ENCODE results near the gene TAF15.

The TAF15 gene

GRCh38 chr17:35808962-35809854 lies at the start of gene TAF15:
TAF15 (plus strand) TSS chr17:35809484; CDS start chr17:35809570, 86 bp downstream.
- DNase-seq: peak; percentile 53 to 97 (median 94)

GRCh38 chr17:35760587-35760986 lies 48.7 kb upstream of the TAF15 start, which contains the start of gene C17orf50:
C17orf50 (plus strand) TSS chr17:35760887; CDS start chr17:35760942, 55 bp downstream.
- DNase-seq: no peak

- no peak for DNase-seq
These were observed 47.7 kb upstream of the TAF15 start for GRCh38 chr17:35761601-35762000.

GRCh38 chr17:35763767-35764122 lies 45.5 kb upstream of the TAF15 start:
- DNase-seq: no peak

- DNase-seq: peak in 13 of 14 donors; percentile 31 to 81 (median 64)
These were observed 44.9 kb upstream of the TAF15 start for GRCh38 chr17:35764123-35764991.

- no peak for DNase-seq
These were observed 44.1 kb upstream of the TAF15 start for GRCh38 chr17:35765086-35765710.

GRCh38 chr17:35765756-35766488 lies 43.4 kb upstream of the TAF15 start:
- no peak for DNase-seq

- DNase-seq: no peak
These were observed 42.8 kb upstream of the TAF15 start for GRCh38 chr17:35766489-35766877.

GRCh38 chr17:35766903-35767510 lies 42.3 kb upstream of the TAF15 start:
- DNase-seq: no peak

- DNase-seq: no peak
These were observed 40.5 kb upstream of the TAF15 start for GRCh38 chr17:35768797-35769196.

GRCh38 chr17:35769895-35770486 lies 39.3 kb upstream of the TAF15 start:
- DNase-seq: no peak

- DNase-seq: no peak
These were observed 36.2 kb upstream of the TAF15 start for GRCh38 chr17:35773129-35773528.

GRCh38 chr17:35773679-35774425 lies 35.4 kb upstream of the TAF15 start:
- DNase-seq: no peak

- peak in 7 of 14 donors; percentile 12 to 69 (median 27) for DNase-seq
These were observed 34.8 kb upstream of the TAF15 start for GRCh38 chr17:35774499-35774898.

GRCh38 chr17:35775039-35775438 lies 34.2 kb upstream of the TAF15 start:
- DNase-seq: peak in 1 of 14 donors; percentile 40

- DNase-seq: no peak
These were observed 33.7 kb upstream of the TAF15 start for GRCh38 chr17:35775583-35775982.

GRCh38 chr17:35778641-35779196 lies 30.6 kb upstream of the TAF15 start:
- DNase-seq: no peak

- no peak for DNase-seq
These were observed 28.3 kb upstream of the TAF15 start for GRCh38 chr17:35780950-35781349.

- no peak for DNase-seq
These were observed 24.4 kb upstream of the TAF15 start for GRCh38 chr17:35784895-35785294.

GRCh38 chr17:35786941-35787432 lies 22.3 kb upstream of the TAF15 start:
- DNase-seq: no peak

All from C1 segment of cervical spinal cord (tissue), 14 donors.